Measurements from ENCODE around the gene PRKAB1.

GRCh38 chr12:119718141-119718540 is 50.2 kb downstream of the PRKAB1 start:
- TF ChIP-seq DPF2 (IDR thresholded peaks at IDR 0.05): no peak
- TF ChIP-seq, protein P1, sequence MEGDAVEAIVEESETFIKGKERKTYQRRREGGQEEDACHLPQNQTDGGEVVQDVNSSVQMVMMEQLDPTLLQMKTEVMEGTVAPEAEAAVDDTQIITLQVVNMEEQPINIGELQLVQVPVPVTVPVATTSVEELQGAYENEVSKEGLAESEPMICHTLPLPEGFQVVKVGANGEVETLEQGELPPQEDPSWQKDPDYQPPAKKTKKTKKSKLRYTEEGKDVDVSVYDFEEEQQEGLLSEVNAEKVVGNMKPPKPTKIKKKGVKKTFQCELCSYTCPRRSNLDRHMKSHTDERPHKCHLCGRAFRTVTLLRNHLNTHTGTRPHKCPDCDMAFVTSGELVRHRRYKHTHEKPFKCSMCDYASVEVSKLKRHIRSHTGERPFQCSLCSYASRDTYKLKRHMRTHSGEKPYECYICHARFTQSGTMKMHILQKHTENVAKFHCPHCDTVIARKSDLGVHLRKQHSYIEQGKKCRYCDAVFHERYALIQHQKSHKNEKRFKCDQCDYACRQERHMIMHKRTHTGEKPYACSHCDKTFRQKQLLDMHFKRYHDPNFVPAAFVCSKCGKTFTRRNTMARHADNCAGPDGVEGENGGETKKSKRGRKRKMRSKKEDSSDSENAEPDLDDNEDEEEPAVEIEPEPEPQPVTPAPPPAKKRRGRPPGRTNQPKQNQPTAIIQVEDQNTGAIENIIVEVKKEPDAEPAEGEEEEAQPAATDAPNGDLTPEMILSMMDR (IDR thresholded peaks at IDR 0.05 in 2 of 3, conservative IDR thresholded peaks at IDR 0.05 in 1 of 3; ENCODE audit: insufficient read depth in 2 of 3, low read depth in 1 of 3, low read length in 3 of 3): no peak
- TF ChIP-seq SRF (CRISPR knock-in tag; IDR thresholded peaks at IDR 0.05): no peak
- TF ChIP-seq RAD21 (CRISPR knock-in tag; conservative IDR thresholded peaks at IDR 0.05 in 1 of 2, IDR thresholded peaks at IDR 0.05 in 1 of 2): no peak
- no peak for TF ChIP-seq TAF1 (IDR thresholded peaks at IDR 0.05; ENCODE audit: control insufficient read depth, extremely low read depth, insufficient read depth, low read length, severe bottlenecking)
- no peak for TF ChIP-seq ZNF398 (CRISPR knock-in tag; IDR thresholded peaks at IDR 0.05)
- TF ChIP-seq CHD2 (IDR thresholded peaks at IDR 0.05; ENCODE audit: low read depth, low read length): no peak
- TF ChIP-seq YY1 (IDR thresholded peaks at IDR 0.05; ENCODE audit: borderline replicate concordance in 1 of 3, control insufficient read depth in 1 of 3, extremely low read depth in 1 of 3, insufficient read depth in 3 of 3, insufficient read length in 1 of 3, insufficient replicate concordance in 2 of 3, low read depth in 1 of 3, low read length in 2 of 3): no peak
- no peak for TF ChIP-seq BRCA1 (IDR thresholded peaks at IDR 0.05)
- no peak for TF ChIP-seq BRCA1 (CRISPR knock-in tag; IDR thresholded peaks at IDR 0.05)
- TF ChIP-seq SMARCA5 (IDR thresholded peaks at IDR 0.05): no peak
- no peak for TF ChIP-seq HEY1 (CRISPR knock-in tag; IDR thresholded peaks at IDR 0.05; ENCODE audit: borderline replicate concordance)

Data from K562 (cell line).